H9 (cell line): ENCODE data around the gene CPT1B. TPM values are rescaled to one million over a fixed set of nuclear protein-coding genes. Genes with fewer than 3 reads are reported as not detected.

ENCODE experiments used
- DNase-seq: peaks from one replicate; pipeline ENCODE4 v3.0.0-alpha.2; 2017
- H2AFZ ChIP-seq: one replicate; pipeline ENCODE4 v1.6.1; 2013; ENCODE audit warnings: mild to moderate bottlenecking, low read length, control low read depth, moderate library complexity
- H2AK5ac ChIP-seq: 2 replicates; pipeline ENCODE4 v1.6.1; 2013; ENCODE audit warnings: low read length, control low read depth, mixed read lengths; ENCODE audit not compliant: insufficient read length
- H2BK120ac ChIP-seq: one replicate; pipeline ENCODE4 v1.6.1; 2013; ENCODE audit warnings: low read depth, mild to moderate bottlenecking, low read length, control low read depth, inconsistent platforms; ENCODE audit not compliant: poor library complexity, severe bottlenecking
- H2BK12ac ChIP-seq: 2 replicates; pipeline ENCODE4 v1.6.1; 2013; ENCODE audit warnings: low read length, control low read depth, mixed read lengths, low read depth; ENCODE audit not compliant: insufficient read length
- H2BK15ac ChIP-seq: 2 replicates; pipeline ENCODE4 v1.6.1; 2013; ENCODE audit warnings: low read depth, low read length, control low read depth
- H2BK20ac ChIP-seq: one replicate; pipeline ENCODE4 v1.6.1; 2013; ENCODE audit warnings: low read depth, mild to moderate bottlenecking, low read length, control low read depth, inconsistent platforms; ENCODE audit not compliant: poor library complexity, severe bottlenecking
- H2BK5ac ChIP-seq: 2 replicates; pipeline ENCODE4 v1.6.1; 2013; ENCODE audit warnings: low read length, control low read depth, mixed read lengths; ENCODE audit not compliant: insufficient read length
- H3K14ac ChIP-seq: 2 replicates; pipeline ENCODE4 v1.6.1; 2013; ENCODE audit warnings: low read length, control low read depth; ENCODE audit not compliant: insufficient read depth
- H3K18ac ChIP-seq: 2 replicates; pipeline ENCODE4 v1.6.1; 2013; ENCODE audit warnings: low read depth, mild to moderate bottlenecking, mixed read lengths, low read length, control low read depth; ENCODE audit not compliant: insufficient read length
- H3K23ac ChIP-seq: 2 replicates; pipeline ENCODE4 v1.6.1; 2013; ENCODE audit warnings: low read length, control low read depth, mixed read lengths, low read depth; ENCODE audit not compliant: insufficient read length
- H3K23me2 ChIP-seq: 2 replicates; pipeline ENCODE4 v1.6.1; 2013; ENCODE audit warnings: low read depth, mild to moderate bottlenecking, mixed read lengths, low read length, control low read depth; ENCODE audit not compliant: insufficient read length, poor library complexity, severe bottlenecking
- H3K27ac ChIP-seq: 2 replicates; pipeline ENCODE4 v1.5.1; 2013; ENCODE audit warnings: low read length, control low read depth, mixed read lengths, low read depth; ENCODE audit not compliant: insufficient read length
- H3K27me3 ChIP-seq: 2 replicates; pipeline ENCODE4 v1.6.1; 2013; ENCODE audit warnings: low read length, control low read depth, inconsistent platforms; ENCODE audit not compliant: insufficient read depth
- H3K4ac ChIP-seq: 2 replicates; pipeline ENCODE4 v1.6.1; 2013; ENCODE audit warnings: low read depth, mild to moderate bottlenecking, control low read depth, inconsistent platforms, low read length, moderate library complexity
- H3K4me1 ChIP-seq: 2 replicates; pipeline ENCODE4 v1.6.1; 2013; ENCODE audit warnings: low read length, control low read depth, inconsistent platforms; ENCODE audit not compliant: insufficient read depth
- H3K4me2 ChIP-seq: 2 replicates; pipeline ENCODE4 v1.6.1; 2013; ENCODE audit warnings: low read length, control low read depth, mixed read lengths; ENCODE audit not compliant: insufficient read length, insufficient read depth
- H3K56ac ChIP-seq: 2 replicates; pipeline ENCODE4 v1.6.1; 2013; ENCODE audit warnings: low read depth, mild to moderate bottlenecking, mixed read lengths, low read length, control low read depth; ENCODE audit not compliant: insufficient read length
- H3K79me1 ChIP-seq: 2 replicates; pipeline ENCODE4 v1.6.1; 2013; ENCODE audit warnings: low read depth, mild to moderate bottlenecking, moderate library complexity, low read length, control low read depth, inconsistent platforms; ENCODE audit not compliant: insufficient read depth, poor library complexity, severe bottlenecking
- H3K79me2 ChIP-seq: 2 replicates; pipeline ENCODE4 v1.6.1; 2013; ENCODE audit warnings: low read length, control low read depth, inconsistent platforms; ENCODE audit not compliant: insufficient read depth
- H3K9ac ChIP-seq: 2 replicates; pipeline ENCODE4 v1.6.1; 2013; ENCODE audit warnings: low read length, control low read depth, mixed read lengths; ENCODE audit not compliant: insufficient read length; ENCODE audit errors: extremely low read depth
- H3K9me3 ChIP-seq: one replicate; pipeline ENCODE4 v1.6.1; 2013; ENCODE audit warnings: low read depth, low read length, inconsistent platforms; ENCODE audit not compliant: control insufficient read depth
- H3T11ph ChIP-seq: one replicate; pipeline ENCODE4 v1.6.1; 2013; ENCODE audit warnings: mild to moderate bottlenecking, low read length, control low read depth, inconsistent platforms
- H4K20me1 ChIP-seq: one replicate; pipeline ENCODE4 v1.6.1; 2013; ENCODE audit not compliant: control insufficient read depth, insufficient read length, insufficient read depth
- H4K5ac ChIP-seq: 2 replicates; pipeline ENCODE4 v1.6.1; 2013; ENCODE audit warnings: low read depth, mild to moderate bottlenecking, mixed read lengths, low read length, control low read depth; ENCODE audit not compliant: insufficient read length
- H4K8ac ChIP-seq: replicated peaks from 2 replicates; pipeline ENCODE4 v1.6.1; 2013; ENCODE audit warnings: low read length, control low read depth, mixed read lengths, low read depth; ENCODE audit not compliant: insufficient read length
- H4K91ac ChIP-seq: 2 replicates; pipeline ENCODE4 v1.6.1; 2013; ENCODE audit warnings: low read depth, mild to moderate bottlenecking, moderate library complexity, mixed read lengths, low read length, control low read depth; ENCODE audit not compliant: insufficient read length
- H3K27ac Mint-ChIP-seq, 3 experiments: 2 replicates in 2 of 3; 3 replicates in 1 of 3; pipeline ENCODE4 v1.8.0; 2020 to 2021; ENCODE audit warnings: mixed read lengths in 3 of 3, mild to moderate bottlenecking in 1 of 3, moderate library complexity in 1 of 3
- H3K27me3 Mint-ChIP-seq: 2 replicates; pipeline ENCODE4 v1.8.0; 2021; ENCODE audit warnings: low read depth, mild to moderate bottlenecking, moderate library complexity, mixed read lengths
- H3K36me3 Mint-ChIP-seq, 3 experiments: 2 replicates in 2 of 3; 3 replicates in 1 of 3; pipeline ENCODE4 v1.8.0; 2020 to 2021; ENCODE audit warnings: low read depth in 3 of 3, mixed read lengths in 3 of 3; ENCODE audit not compliant: insufficient read depth in 1 of 3
- H3K4me1 Mint-ChIP-seq, 2 experiments: 2 replicates each; pipeline ENCODE4 v1.8.0; 2020; ENCODE audit warnings: mixed read lengths in 2 of 2
- H3K4me3 Mint-ChIP-seq, 2 experiments: 2 replicates in 1 of 2; 3 replicates in 1 of 2; pipeline ENCODE4 v1.8.0; 2020 to 2021; ENCODE audit warnings: mild to moderate bottlenecking in 2 of 2, mixed read lengths in 2 of 2, moderate library complexity in 1 of 2
- H3K9me3 Mint-ChIP-seq, 2 experiments: 2 replicates in 1 of 2; 3 replicates in 1 of 2; pipeline ENCODE4 v1.8.0; 2020; ENCODE audit warnings: mild to moderate bottlenecking in 2 of 2, mixed read lengths in 2 of 2, moderate library complexity in 1 of 2
- WGBS: extraction: QIAGEN DNeasy Blood & Tissue Kit; methylation state at CpG from one replicate; pipeline ENCODE4 v1.1.7; 2013; ENCODE audit warnings: missing lambda C conversion rate, low lambda C conversion rate, mixed read lengths; ENCODE audit not compliant: insufficient read length; ENCODE audit errors: extremely low coverage; 5-methylcytosine and 5-hydroxymethylcytosine counted together
- total RNA-seq: library from RNA; stranded (reverse); gene quantifications from 2 replicates; pipeline ENCODE4 v1.2.1, GENCODE V29; 2021
- TF ChIP-seq, protein P1 (sequence below): fragments of 200-600 bp; sonication (generic); conservative IDR thresholded peaks from 3 replicates; pipeline ENCODE4 v1.8.0; 2021; ENCODE audit warnings: antibody characterized with exemption, mild to moderate bottlenecking

Gene CPT1B
- total RNA-seq, 1 experiment from 2014 or later: 65.7 TPM

DNA sequence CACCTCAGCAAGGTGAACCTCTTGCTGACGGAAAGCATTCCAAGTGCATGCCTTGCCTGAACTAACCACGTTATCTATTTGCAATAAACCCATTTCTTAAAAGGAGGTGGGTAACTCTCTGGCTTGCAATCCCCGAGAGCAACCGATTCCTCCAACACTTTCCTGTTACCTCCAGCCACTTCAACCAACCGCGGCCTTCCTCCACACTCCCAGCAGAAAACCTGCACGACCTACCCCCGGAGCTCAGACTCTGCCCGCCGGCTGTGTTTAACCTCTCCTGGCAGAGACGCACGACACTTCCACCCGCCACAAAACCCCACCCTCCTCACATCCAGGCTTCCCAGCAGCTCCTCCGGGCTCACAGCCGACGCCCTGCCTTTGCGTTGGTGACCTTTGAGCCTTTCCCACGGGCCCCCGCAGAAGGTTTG lies 53.5 kb downstream of the CPT1B start:
- no peaks in the 10 kb centered on the region for H3K79me1 ChIP-seq
- no peak for DNase-seq
- H2BK5ac ChIP-seq: no peak overlapping the region
- H3K4me1 ChIP-seq: peaks cover 3% of the 10 kb centered on the region; the same call in 1 of the 2 replicates
- no peak overlapping the region for H4K8ac ChIP-seq
- H3K4ac ChIP-seq: no peak overlapping the region
- no peaks in the 10 kb centered on the region for H4K20me1 ChIP-seq
- H3K23me2 ChIP-seq: peaks cover 3% of the 10 kb centered on the region
- no peak overlapping the region for H3K56ac ChIP-seq
- TF ChIP-seq, protein P1, sequence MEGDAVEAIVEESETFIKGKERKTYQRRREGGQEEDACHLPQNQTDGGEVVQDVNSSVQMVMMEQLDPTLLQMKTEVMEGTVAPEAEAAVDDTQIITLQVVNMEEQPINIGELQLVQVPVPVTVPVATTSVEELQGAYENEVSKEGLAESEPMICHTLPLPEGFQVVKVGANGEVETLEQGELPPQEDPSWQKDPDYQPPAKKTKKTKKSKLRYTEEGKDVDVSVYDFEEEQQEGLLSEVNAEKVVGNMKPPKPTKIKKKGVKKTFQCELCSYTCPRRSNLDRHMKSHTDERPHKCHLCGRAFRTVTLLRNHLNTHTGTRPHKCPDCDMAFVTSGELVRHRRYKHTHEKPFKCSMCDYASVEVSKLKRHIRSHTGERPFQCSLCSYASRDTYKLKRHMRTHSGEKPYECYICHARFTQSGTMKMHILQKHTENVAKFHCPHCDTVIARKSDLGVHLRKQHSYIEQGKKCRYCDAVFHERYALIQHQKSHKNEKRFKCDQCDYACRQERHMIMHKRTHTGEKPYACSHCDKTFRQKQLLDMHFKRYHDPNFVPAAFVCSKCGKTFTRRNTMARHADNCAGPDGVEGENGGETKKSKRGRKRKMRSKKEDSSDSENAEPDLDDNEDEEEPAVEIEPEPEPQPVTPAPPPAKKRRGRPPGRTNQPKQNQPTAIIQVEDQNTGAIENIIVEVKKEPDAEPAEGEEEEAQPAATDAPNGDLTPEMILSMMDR: no peak
- H4K91ac ChIP-seq: no peak overlapping the region
- no peak overlapping the region for H2BK20ac ChIP-seq
- H3T11ph ChIP-seq: no peak overlapping the region
- Mint-ChIP-seq H3K9me3 (no peaks in the 10 kb centered on the region; a peak in 1 of 5 replicates), H3K27me3 (peaks cover 32% of the 10 kb centered on the region), H3K4me3 (peak overlapping the region; percentile 82 to 88), H3K27ac (peak overlapping the region in 1 of 3 experiments; percentile 80; a peak in 2 of 7 replicates), H3K36me3 (peaks cover 3 to 34% (median 24%) of the 10 kb centered on the region in 3 experiments; a peak in 6 of 7 replicates), H3K4me1 (peaks cover 11 to 15% of the 10 kb centered on the region in 2 experiments)
- H3K18ac ChIP-seq: no peak overlapping the region
- no peak overlapping the region for H3K9ac ChIP-seq
- no CpG with 5 or more reads among the region's 19 CpGs for WGBS
- no peak overlapping the region for H2BK120ac ChIP-seq
- peaks cover 18% of the 10 kb centered on the region; the same call in 1 of the 2 replicates for H3K27me3 ChIP-seq
- no peak overlapping the region for H2AK5ac ChIP-seq
- no peak overlapping the region for H2AFZ ChIP-seq
- no peak overlapping the region for H3K14ac ChIP-seq
- H3K4me2 ChIP-seq: peak overlapping the region; percentile 70
- H3K27ac ChIP-seq: no peak overlapping the region
- H2BK15ac ChIP-seq: no peak overlapping the region
- no peaks in the 10 kb centered on the region for H3K9me3 ChIP-seq
- H2BK12ac ChIP-seq: no peak overlapping the region
- no peaks in the 10 kb centered on the region for H3K79me2 ChIP-seq
- no peak overlapping the region for H3K23ac ChIP-seq
- H4K5ac ChIP-seq: no peak overlapping the region
